GM12873 (cell line): ENCODE measurements around the gene TAF12.

Source experiments
- CTCF ChIP-seq: IDR thresholded peaks from 2 replicates; pipeline ENCODE4 v1.5.1; 2012; ENCODE audit warnings: low read depth, mild to moderate bottlenecking, moderate library complexity, low read length, control low read depth; ENCODE audit not compliant: insufficient read depth; ENCODE audit errors: missing control alignments

Gene TAF12

GRCh38 chr1:28606771-28607170 is 36.1 kb downstream of the TAF12 start:
- no peak for TF ChIP-seq CTCF

GRCh38 chr1:28604962-28605361 is 37.9 kb downstream of the TAF12 start:
- no peak for TF ChIP-seq CTCF

GRCh38 chr1:28604411-28604810 is 38.5 kb downstream of the TAF12 start:
- TF ChIP-seq CTCF: no peak

- peak; percentile 59 for TF ChIP-seq CTCF
Measured at GRCh38 chr1:28602536-28603439, 40.1 kb downstream of the TAF12 start.

- TF ChIP-seq CTCF: no peak
Measured at GRCh38 chr1:28601696-28602095, 41.2 kb downstream of the TAF12 start.

- TF ChIP-seq CTCF: no peak
Measured at GRCh38 chr1:28595412-28596191, 47.3 kb downstream of the TAF12 start.
